HepG2 (cell line): ENCODE measurements around the gene UBE2O. TPM values are rescaled to one million over a fixed set of nuclear protein-coding genes. Genes with fewer than 3 reads are reported as not detected.
A peak's percentile ranks its signal among the peaks of the same experiment; 100 is the strongest.

Experiments used
- ARID4A ChIP-seq: sonication (generic); formaldehyde crosslinking; IDR thresholded peaks from 2 replicates; pipeline ENCODE4 v1.5.0; 2020; ENCODE audit warnings: mild to moderate bottlenecking, missing genetic modification reagents, borderline replicate concordance
- ELF3 ChIP-seq: IDR thresholded peaks from 2 replicates; pipeline ENCODE4 v1.6.1; 2016; ENCODE audit warnings: missing genetic modification reagents, missing compliant biosample characterization
- FOXJ3 ChIP-seq: sonication (generic); formaldehyde crosslinking; IDR thresholded peaks from 2 replicates; pipeline ENCODE4 v1.4.0; 2020; ENCODE audit warnings: missing genetic modification reagents, mild to moderate bottlenecking, borderline replicate concordance
- GATAD2A ChIP-seq: IDR thresholded peaks from 2 replicates; pipeline ENCODE4 v1.6.1; 2016
- KLF11 ChIP-seq: IDR thresholded peaks from 2 replicates; pipeline ENCODE4 v1.6.1; 2016; ENCODE audit warnings: missing compliant biosample characterization
- KLF13 ChIP-seq: sonication (generic); formaldehyde crosslinking; IDR thresholded peaks from 2 replicates; pipeline ENCODE4 v1.4.0; 2020; ENCODE audit warnings: mild to moderate bottlenecking, missing genetic modification reagents
- MTF1 ChIP-seq: sonication (generic); formaldehyde crosslinking; IDR thresholded peaks from 2 replicates; pipeline ENCODE4 v1.5.0; 2020; ENCODE audit warnings: missing genetic modification reagents
- PRDM10 ChIP-seq: sonication (generic); formaldehyde crosslinking; IDR thresholded peaks from 2 replicates; pipeline ENCODE4 v1.4.0; 2020; ENCODE audit warnings: low read depth, missing genetic modification reagents
- RBM22 ChIP-seq: fragments of 200-400 bp; formaldehyde crosslinking; optimal IDR thresholded peaks from 2 replicates; pipeline ENCODE3; 2017; ENCODE audit warnings: mild to moderate bottlenecking, low read length, moderate library complexity
- RBM39 ChIP-seq: fragments of 200-400 bp; formaldehyde crosslinking; IDR thresholded peaks from one replicate; pipeline ENCODE4 v1.6.1; 2018; ENCODE audit warnings: antibody characterized with exemption, mild to moderate bottlenecking, low read depth, low read length; ENCODE audit not compliant: poor library complexity, severe bottlenecking
- RNF219 ChIP-seq: sonication (generic); formaldehyde crosslinking; IDR thresholded peaks from 2 replicates; pipeline ENCODE4 v1.5.0; 2020; ENCODE audit warnings: mild to moderate bottlenecking, missing genetic modification reagents
- RXRA ChIP-seq: sonication (generic); formaldehyde crosslinking; IDR thresholded peaks from 2 replicates; pipeline ENCODE4 v1.5.1; 2020; ENCODE audit warnings: missing genetic modification reagents
- SMAD3 ChIP-seq: sonication (generic); formaldehyde crosslinking; IDR thresholded peaks from 2 replicates; pipeline ENCODE4 v1.4.0; 2020; ENCODE audit warnings: missing genetic modification reagents
- SSRP1 ChIP-seq: IDR thresholded peaks from 2 replicates; pipeline ENCODE4 v1.6.1; 2016; ENCODE audit warnings: control low read depth
- ZC3H4 ChIP-seq: sonication (generic); formaldehyde crosslinking; IDR thresholded peaks from 2 replicates; pipeline ENCODE4 v1.4.0; 2020; ENCODE audit warnings: missing genetic modification reagents, borderline replicate concordance
- ZNF12 ChIP-seq: sonication (generic); formaldehyde crosslinking; IDR thresholded peaks from 2 replicates; pipeline ENCODE4 v1.5.0; 2020; ENCODE audit warnings: missing genetic modification reagents
- ZNF503 ChIP-seq: sonication (generic); formaldehyde crosslinking; IDR thresholded peaks from 2 replicates; pipeline ENCODE4 v1.4.0; 2020; ENCODE audit warnings: missing genetic modification reagents
- polyA plus RNA-seq, 8 experiments: library from polyadenylated mRNA; depleted of rRNA in 3 of 8; stranded (reverse) in 7 of 8; unstranded in 1 of 8; fragments of >200 nt; fragmentation: Illumina TruSeq in 4 of 8; extraction: Trizol in 4 of 8; gene quantifications; 2 replicates each; pipeline versions ENCODE4 v1.2.1 to v1.2.3, GENCODE V29; 2011 to 2016; ENCODE audit warnings: low read depth in 4 of 8, missing spikeins in 1 of 8, mixed read lengths in 1 of 8; ENCODE audit not compliant: insufficient read depth in 1 of 8
- total RNA-seq, 5 experiments: library from RNA; depleted of rRNA; stranded (reverse); fragments of >200 nt; fragmentation: Illumina TruSeq; extraction: Trizol; gene quantifications; 2 replicates each; pipeline ENCODE4 v1.2.3, GENCODE V29; 2016; ENCODE audit warnings: low read depth in 1 of 5

Gene UBE2O
- total and polyA plus RNA-seq, 2 of the 13 experiments (the other 11 are each of a cell fraction or from before 2014, with no cell fraction given), result 21.5 to 23.5 TPM

- 0 out of 2 replicates have a peak, but pooled peaks have one; percentile 25 for TF ChIP-seq PRDM10
- TF ChIP-seq ELF3, result no peak
- TF ChIP-seq SSRP1, result peak; percentile 93; the same call in 1 of the 2 replicates
- TF ChIP-seq MTF1 (CRISPR knock-in tag), result no peak
- TF ChIP-seq RBM39, result peak; percentile 26
- TF ChIP-seq FOXJ3 (CRISPR knock-in tag), result no peak
- TF ChIP-seq KLF13, result 0 out of 2 replicates have a peak, but pooled peaks have one; percentile 53
- no peak for TF ChIP-seq ZNF12 (CRISPR knock-in tag)
- TF ChIP-seq RBM22, result peak; percentile 95
- 0 out of 2 replicates have a peak, but pooled peaks have one; percentile 15 for TF ChIP-seq GATAD2A (CRISPR knock-in tag)
- no peak for TF ChIP-seq ARID4A
- TF ChIP-seq SMAD3 (CRISPR knock-in tag), result no peak
- no peak for TF ChIP-seq RNF219 (CRISPR knock-in tag)
- no peak for TF ChIP-seq ZNF503 (CRISPR knock-in tag)
- TF ChIP-seq RXRA (CRISPR knock-in tag), result no peak
- TF ChIP-seq ZC3H4 (CRISPR knock-in tag), result peak; percentile 77; the same call in 1 of the 2 replicates
- TF ChIP-seq KLF11 (CRISPR knock-in tag), result no peak
Measured at GRCh38 chr17:76388966-76389888, 63.7 kb downstream of the UBE2O start (continued).
